T-helper 1 cell treated with Interleukin-12 subunit alpha and Interleukin-12 subunit beta and Interleukin-4 antibody, amounts not matched to agents 30 μg/mL and 1 μg/mL, for 36 hours (primary cell): ENCODE data around the gene OR9Q1.
"Not testable (repeated sequence)": the region's sequence is repeated elsewhere in the genome, so short reads cannot be mapped to it uniquely, and the experiment has no call there.

Experiments used
- H3K27ac Mint-ChIP-seq: one replicate; pipeline ENCODE4 v1.8.0; 2021; ENCODE audit warnings: mild to moderate bottlenecking, mixed read lengths
- H3K27me3 Mint-ChIP-seq: one replicate; pipeline ENCODE4 v1.8.0; 2021; ENCODE audit warnings: low read depth, mixed read lengths
- H3K36me3 Mint-ChIP-seq: one replicate; pipeline ENCODE4 v1.8.0; 2021; ENCODE audit warnings: low read depth, mixed read lengths
- H3K4me1 Mint-ChIP-seq: one replicate; pipeline ENCODE4 v1.8.0; 2021; ENCODE audit warnings: low read depth, mixed read lengths
- H3K4me3 Mint-ChIP-seq: one replicate; pipeline ENCODE4 v1.8.0; 2021; ENCODE audit warnings: mild to moderate bottlenecking, moderate library complexity, mixed read lengths
- H3K9me3 Mint-ChIP-seq: one replicate; pipeline ENCODE4 v1.8.0; 2021; ENCODE audit warnings: mixed read lengths

Gene OR9Q1

GRCh38 chr11:58023435-58023931 lies at the start of gene OR9Q1:
TSS of gene OR9Q1 (plus strand) at chr11:58023881. CDS start at chr11:58179445, 155,564 bp downstream.
- Mint-ChIP-seq H3K4me3 (no peak within 1 kb of the TSS), H3K9me3 (no peaks in the 10 kb centered on the region), H3K27ac (no peak within 1 kb of the TSS), H3K4me1 (no peaks in the 10 kb centered on the region), H3K27me3 (no peaks in the 10 kb centered on the region), H3K36me3 (no peaks in the 10 kb centered on the region)

- H3K36me3 Mint-ChIP-seq, result no peaks in the 10 kb centered on the region
- H3K27me3 Mint-ChIP-seq, result no peaks in the 10 kb centered on the region
- no peaks in the 10 kb centered on the region for H3K4me1 Mint-ChIP-seq
- H3K27ac Mint-ChIP-seq, result no peak overlapping the region
- H3K9me3 Mint-ChIP-seq, result no peaks in the 10 kb centered on the region
- no peak overlapping the region for H3K4me3 Mint-ChIP-seq
These were observed 49.5 kb upstream of the OR9Q1 start for GRCh38 chr11:57974132-57974531.

GRCh38 chr11:57974848-57975601 lies 48.7 kb upstream of the OR9Q1 start:
- Mint-ChIP-seq H3K4me3 (no peak overlapping the region), H3K36me3 (no peaks in the 10 kb centered on the region), H3K27ac (no peak overlapping the region), H3K4me1 (no peaks in the 10 kb centered on the region), H3K9me3 (no peaks in the 10 kb centered on the region), H3K27me3 (no peaks in the 10 kb centered on the region)

GRCh38 chr11:57977709-57978108 lies 46.0 kb upstream of the OR9Q1 start:
- Mint-ChIP-seq H3K27me3 (peaks cover 5% of the 10 kb centered on the region), H3K27ac (no peak overlapping the region), H3K4me3 (no peak overlapping the region), H3K36me3 (no peaks in the 10 kb centered on the region), H3K9me3 (no peaks in the 10 kb centered on the region), H3K4me1 (no peaks in the 10 kb centered on the region)

- Mint-ChIP-seq H3K4me1 (no peaks in the 10 kb centered on the region), H3K4me3 (no peak overlapping the region), H3K9me3 (no peaks in the 10 kb centered on the region), H3K27me3 (peaks cover 9% of the 10 kb centered on the region), H3K36me3 (no peaks in the 10 kb centered on the region), H3K27ac (no peak overlapping the region)
These were observed 44.8 kb upstream of the OR9Q1 start for GRCh38 chr11:57978686-57979531.

- Mint-ChIP-seq H3K36me3 (no peaks in the 10 kb centered on the region), H3K4me1 (no peaks in the 10 kb centered on the region), H3K9me3 (no peaks in the 10 kb centered on the region), H3K27me3 (peaks cover 9% of the 10 kb centered on the region), H3K27ac (no peak overlapping the region), H3K4me3 (no peak overlapping the region)
These were observed 44.1 kb upstream of the OR9Q1 start for GRCh38 chr11:57979532-57980079.

GRCh38 chr11:57980201-57980600 lies 43.5 kb upstream of the OR9Q1 start:
- no peaks in the 10 kb centered on the region for H3K36me3 Mint-ChIP-seq
- no peak overlapping the region for H3K27ac Mint-ChIP-seq
- no peaks in the 10 kb centered on the region for H3K9me3 Mint-ChIP-seq
- no peak overlapping the region for H3K4me3 Mint-ChIP-seq
- H3K27me3 Mint-ChIP-seq, result peaks cover 9% of the 10 kb centered on the region
- no peaks in the 10 kb centered on the region for H3K4me1 Mint-ChIP-seq

- H3K27me3 Mint-ChIP-seq, result peaks cover 9% of the 10 kb centered on the region
- H3K4me1 Mint-ChIP-seq, result no peaks in the 10 kb centered on the region
- H3K27ac Mint-ChIP-seq, result no peak overlapping the region
- H3K36me3 Mint-ChIP-seq, result no peaks in the 10 kb centered on the region
- H3K4me3 Mint-ChIP-seq, result no peak overlapping the region
- H3K9me3 Mint-ChIP-seq, result no peaks in the 10 kb centered on the region
These were observed 42.1 kb upstream of the OR9Q1 start for GRCh38 chr11:57981536-57981935.

GRCh38 chr11:57982776-57983175 lies 40.9 kb upstream of the OR9Q1 start:
- Mint-ChIP-seq H3K27me3 (peaks cover 9% of the 10 kb centered on the region), H3K4me3 (no peak overlapping the region), H3K4me1 (no peaks in the 10 kb centered on the region), H3K36me3 (no peaks in the 10 kb centered on the region), H3K9me3 (no peaks in the 10 kb centered on the region), H3K27ac (no peak overlapping the region)

- no peak overlapping the region for H3K4me3 Mint-ChIP-seq
- H3K27me3 Mint-ChIP-seq, result peaks cover 9% of the 10 kb centered on the region
- H3K36me3 Mint-ChIP-seq, result no peaks in the 10 kb centered on the region
These were observed 40.5 kb upstream of the OR9Q1 start for GRCh38 chr11:57983191-57983590.

GRCh38 chr11:57999523-57999922 lies 24.2 kb upstream of the OR9Q1 start:
- H3K4me1 Mint-ChIP-seq, H3K4me3 Mint-ChIP-seq, H3K27ac Mint-ChIP-seq, H3K9me3 Mint-ChIP-seq, H3K27me3 Mint-ChIP-seq, H3K36me3 Mint-ChIP-seq: not testable (repeated sequence)

More at GRCh38 chr11:57983191-57983590, 40.5 kb upstream of the OR9Q1 start:
- Mint-ChIP-seq H3K9me3 (no peaks in the 10 kb centered on the region), H3K27ac (no peak overlapping the region), H3K4me1 (no peaks in the 10 kb centered on the region)

- H3K9me3 Mint-ChIP-seq, H3K4me3 Mint-ChIP-seq, H3K27me3 Mint-ChIP-seq, H3K27ac Mint-ChIP-seq, H3K4me1 Mint-ChIP-seq, H3K36me3 Mint-ChIP-seq: not testable (repeated sequence)
These were observed 23.7 kb upstream of the OR9Q1 start for GRCh38 chr11:58000021-58000420.

- Mint-ChIP-seq H3K9me3 (no peaks in the 10 kb centered on the region), H3K27ac (no peak overlapping the region), H3K27me3 (no peaks in the 10 kb centered on the region), H3K4me3 (no peak overlapping the region), H3K36me3 (no peaks in the 10 kb centered on the region), H3K4me1 (no peaks in the 10 kb centered on the region)
These were observed 23.0 kb upstream of the OR9Q1 start for GRCh38 chr11:58000699-58001098.

- no peaks in the 10 kb centered on the region for H3K9me3 Mint-ChIP-seq
- no peak overlapping the region for H3K4me3 Mint-ChIP-seq
- no peak overlapping the region for H3K27ac Mint-ChIP-seq
- H3K27me3 Mint-ChIP-seq, result no peaks in the 10 kb centered on the region
- H3K4me1 Mint-ChIP-seq, result no peaks in the 10 kb centered on the region
- no peaks in the 10 kb centered on the region for H3K36me3 Mint-ChIP-seq
These were observed 20.6 kb upstream of the OR9Q1 start for GRCh38 chr11:58003036-58003435.

GRCh38 chr11:58003591-58003990 lies 20.1 kb upstream of the OR9Q1 start:
- no peak overlapping the region for H3K27ac Mint-ChIP-seq
- H3K36me3 Mint-ChIP-seq, result no peaks in the 10 kb centered on the region
- H3K4me1 Mint-ChIP-seq, result no peaks in the 10 kb centered on the region
- no peaks in the 10 kb centered on the region for H3K9me3 Mint-ChIP-seq
- H3K27me3 Mint-ChIP-seq, result no peaks in the 10 kb centered on the region
- H3K4me3 Mint-ChIP-seq, result no peak overlapping the region
